NCI-H748 treated with DMSO at 0.1 percent for 48 hours (cell line): ENCODE data around the gene SEMA6A.
A peak's percentile ranks its signal among the peaks of the same experiment; 100 is the strongest.
"Not testable (repeated sequence)": the region's sequence is repeated elsewhere in the genome, so short reads cannot be mapped to it uniquely, and the experiment has no call there.

Source experiments
- DNase-seq: peaks from one replicate; lab custom pipeline; 2025; lab: John Stamatoyannopoulos, UW

The SEMA6A gene

GRCh38 chr5:116553366-116553765 lies 21.3 kb downstream of the SEMA6A start:
- DNase-seq: no peak

GRCh38 chr5:116550082-116550481 lies 24.5 kb downstream of the SEMA6A start:
- DNase-seq: no peak

GRCh38 chr5:116546743-116547124 lies 27.9 kb downstream of the SEMA6A start:
- no peak for DNase-seq

- DNase-seq: no peak
These were observed 28.4 kb downstream of the SEMA6A start for GRCh38 chr5:116546033-116546742.

GRCh38 chr5:116545465-116545864 lies 29.2 kb downstream of the SEMA6A start:
- not testable (repeated sequence) for DNase-seq

- no peak for DNase-seq
These were observed 29.9 kb downstream of the SEMA6A start for GRCh38 chr5:116544531-116545241.

DNA sequence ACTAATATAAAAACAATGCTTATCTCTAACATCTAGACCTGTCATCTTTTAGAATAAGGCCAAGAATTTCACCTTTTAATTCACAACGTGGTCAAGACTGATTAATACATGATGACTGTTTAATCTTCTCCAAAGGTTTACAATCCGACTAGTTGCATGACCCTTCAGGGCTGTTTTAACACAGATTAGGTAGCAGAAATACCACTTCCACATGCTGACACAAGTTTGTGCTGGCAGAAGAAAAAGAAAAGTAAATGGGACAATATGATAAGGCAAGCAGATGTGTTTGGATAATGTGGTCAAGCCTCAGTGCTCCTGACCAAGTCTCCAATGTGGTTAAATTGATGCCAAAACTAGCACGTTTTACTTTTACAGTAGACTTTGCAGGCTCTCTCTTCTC lies 31.1 kb downstream of the SEMA6A start:
- DNase-seq: no peak

DNA sequence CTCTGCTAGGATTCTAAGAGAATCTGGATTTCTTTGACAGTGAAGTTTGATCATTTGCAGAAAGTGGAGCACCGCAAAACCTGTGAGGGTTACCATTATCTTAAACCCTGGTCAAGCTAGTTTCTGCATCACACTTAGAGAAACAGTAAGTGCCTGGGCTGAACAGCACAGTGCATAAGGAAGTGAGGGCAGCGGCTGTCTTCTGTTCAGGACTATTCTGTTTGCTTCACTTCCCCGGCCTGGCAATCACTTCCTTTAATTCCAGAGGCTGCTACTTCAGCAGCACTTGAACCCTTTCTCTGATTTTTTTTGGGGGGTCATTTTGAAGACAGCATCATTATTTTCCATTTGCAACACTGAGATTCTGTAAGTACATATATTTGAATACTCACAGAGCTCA lies 32.0 kb downstream of the SEMA6A start:
- no peak for DNase-seq

GRCh38 chr5:116539222-116539621 lies 35.4 kb downstream of the SEMA6A start:
- DNase-seq: no peak

- DNase-seq: no peak
These were observed 38.1 kb downstream of the SEMA6A start for GRCh38 chr5:116536316-116537083.

DNA sequence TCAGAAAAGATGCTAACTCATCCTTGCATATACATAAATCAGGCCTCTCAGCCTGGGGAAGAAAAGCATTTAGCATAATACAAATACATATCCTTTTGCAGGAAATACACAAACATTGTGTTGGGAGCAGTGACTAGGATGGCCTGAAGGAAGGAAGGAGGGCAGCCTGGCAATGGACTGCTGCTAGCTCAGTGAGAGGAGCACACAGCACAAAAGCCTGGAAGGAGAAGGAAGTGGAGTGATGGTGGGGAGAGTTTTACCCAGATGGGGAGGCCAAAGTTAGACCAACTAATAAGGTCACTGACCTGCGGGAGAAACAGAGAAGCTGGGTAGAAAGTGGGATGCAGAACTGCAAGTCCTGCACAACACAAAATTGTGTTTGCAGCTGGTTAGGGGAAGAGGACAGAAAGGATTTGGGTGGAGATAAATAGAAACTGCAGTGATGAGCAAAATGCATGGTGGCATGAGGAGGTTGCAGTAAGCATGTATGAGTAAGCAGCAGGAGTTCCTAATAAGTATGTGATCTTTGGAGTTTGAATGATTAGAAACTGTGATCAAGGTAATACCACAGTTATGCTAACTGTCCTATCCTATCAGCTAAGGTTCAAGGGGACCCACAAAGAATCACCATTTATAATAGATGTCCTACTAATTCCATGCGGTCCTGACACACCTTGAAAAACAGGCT lies 39.5 kb downstream of the SEMA6A start:
- no peak for DNase-seq

DNA sequence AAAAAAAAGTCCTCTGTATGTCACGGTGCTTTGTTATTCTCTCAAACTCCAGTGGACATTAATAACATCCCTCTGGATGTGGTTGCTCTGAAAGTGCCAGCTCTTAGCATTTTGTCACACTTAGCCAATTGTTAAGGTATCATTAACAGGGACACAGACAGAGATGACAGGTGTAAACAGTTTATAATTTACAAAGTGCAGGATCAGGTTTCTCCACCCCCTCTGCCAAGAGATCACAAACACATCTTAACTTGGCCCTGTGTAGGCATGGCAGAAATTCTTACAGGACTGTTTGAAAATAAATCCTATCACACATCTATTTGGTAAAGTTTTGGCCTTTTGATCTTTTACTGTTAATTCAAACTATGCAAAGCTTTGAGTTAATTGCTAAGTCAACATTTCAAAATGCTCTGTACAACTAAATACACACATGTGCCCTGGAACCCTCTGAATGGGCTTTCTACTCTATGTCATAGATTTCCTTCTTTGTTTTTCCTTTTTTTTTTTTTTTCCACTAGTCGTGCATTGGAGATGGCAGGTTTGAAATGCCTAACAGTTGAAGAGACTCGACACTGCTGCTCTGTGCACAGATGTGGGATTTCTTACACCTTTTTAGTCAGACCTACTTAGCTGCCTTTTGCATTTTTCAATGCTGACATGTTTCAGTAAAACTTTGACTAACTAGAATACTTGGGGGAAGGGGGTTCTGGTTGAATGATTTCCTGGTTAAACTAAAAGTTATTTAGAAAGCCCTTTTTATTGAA lies 41.7 kb downstream of the SEMA6A start:
- peak; percentile 95 for DNase-seq

GRCh38 chr5:116531635-116532034 lies 43.0 kb downstream of the SEMA6A start:
- no peak for DNase-seq

DNA sequence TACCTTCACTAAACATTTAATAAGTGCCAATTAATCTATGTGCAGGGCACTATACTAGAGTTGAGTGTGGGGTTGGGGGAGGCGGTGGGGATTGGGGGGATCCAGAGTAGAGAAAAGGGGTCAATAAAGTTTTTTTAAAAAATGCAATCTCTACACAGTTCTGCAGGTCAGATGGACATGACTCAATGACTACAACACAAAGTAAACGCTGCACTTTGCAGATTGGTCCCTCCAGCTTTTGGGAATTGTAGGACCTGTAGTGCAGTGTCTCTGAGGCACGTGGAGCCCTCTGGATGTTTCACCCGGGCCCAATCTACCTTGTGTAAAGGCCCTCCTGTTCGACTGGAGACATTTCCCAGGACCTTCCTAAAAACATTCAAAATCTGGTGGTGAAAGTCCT lies 43.5 kb downstream of the SEMA6A start:
- no peak for DNase-seq

DNA sequence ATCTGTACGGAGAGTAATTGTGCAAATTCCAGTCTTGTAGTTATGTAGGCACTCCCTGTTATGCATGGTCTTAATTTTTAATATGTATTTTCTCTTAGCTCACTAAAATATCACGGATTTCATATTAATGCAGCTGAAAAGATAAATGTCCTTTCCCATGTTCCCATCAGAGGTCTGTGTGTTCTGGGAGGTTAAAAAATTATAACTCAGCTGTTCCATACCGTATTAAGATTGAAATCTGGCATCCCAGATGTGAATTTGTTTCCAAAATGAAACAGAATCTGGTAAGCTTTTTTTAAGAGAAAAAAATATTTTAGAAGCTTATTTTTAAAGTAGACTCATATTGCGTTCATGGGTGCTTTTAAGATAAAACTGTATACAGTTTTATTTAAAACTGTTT lies 44.3 kb downstream of the SEMA6A start:
- no peak for DNase-seq

- peak; percentile 34 for DNase-seq
These were observed 45.0 kb downstream of the SEMA6A start for GRCh38 chr5:116529615-116530014.

DNA sequence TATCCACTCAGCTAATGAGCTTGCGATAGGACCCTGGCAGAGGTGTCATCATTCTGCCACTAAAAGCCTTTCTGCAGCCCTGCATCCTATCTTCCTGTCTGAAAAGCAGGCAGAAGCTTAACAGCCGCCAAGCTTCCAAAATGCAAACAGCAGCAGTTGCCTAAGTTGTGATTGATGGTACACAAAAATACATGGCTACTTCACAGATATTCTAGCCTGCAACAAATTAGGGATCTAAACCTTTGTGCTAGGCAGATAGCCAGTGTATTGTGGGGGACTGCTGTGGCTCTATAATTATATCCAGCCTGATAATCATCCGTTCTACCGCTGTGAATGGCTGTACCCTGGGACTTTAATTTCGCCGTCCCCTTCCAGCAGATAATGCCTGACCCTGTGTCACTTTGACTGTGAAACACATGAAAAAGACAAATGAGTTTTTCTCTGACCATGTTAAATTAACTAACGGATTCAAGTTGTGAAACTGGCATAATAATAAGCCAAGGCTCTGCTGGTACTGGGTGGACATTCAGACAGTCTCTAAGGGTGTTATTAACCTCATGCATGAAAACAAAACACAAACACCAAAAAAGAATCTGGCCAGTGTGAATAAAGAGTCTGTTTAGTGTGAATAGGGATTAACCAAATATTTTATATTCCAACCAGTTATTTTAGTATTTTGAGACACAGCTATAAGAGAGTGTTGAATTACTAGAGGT lies 45.9 kb downstream of the SEMA6A start:
- DNase-seq: peak; percentile 90

DNA sequence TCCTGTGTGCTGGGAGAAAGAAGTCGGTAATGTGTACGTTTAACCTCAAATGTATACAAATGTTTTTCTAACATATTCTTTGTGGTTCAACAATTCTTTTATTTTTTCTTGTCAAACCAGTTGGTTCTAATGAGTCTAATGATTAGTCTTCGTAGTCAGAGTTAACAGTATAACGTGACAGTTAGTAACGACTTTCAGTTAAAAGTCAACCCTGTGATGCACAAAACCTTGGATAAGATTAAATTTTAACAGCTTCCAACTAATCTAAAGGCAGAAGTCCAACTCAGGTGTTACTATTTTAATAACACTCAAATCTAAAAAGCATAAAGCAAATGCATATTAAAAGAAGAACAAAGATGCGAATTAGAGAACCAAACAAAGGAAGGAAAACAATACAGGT lies 47.0 kb downstream of the SEMA6A start:
- peak; percentile 24 for DNase-seq

DNA sequence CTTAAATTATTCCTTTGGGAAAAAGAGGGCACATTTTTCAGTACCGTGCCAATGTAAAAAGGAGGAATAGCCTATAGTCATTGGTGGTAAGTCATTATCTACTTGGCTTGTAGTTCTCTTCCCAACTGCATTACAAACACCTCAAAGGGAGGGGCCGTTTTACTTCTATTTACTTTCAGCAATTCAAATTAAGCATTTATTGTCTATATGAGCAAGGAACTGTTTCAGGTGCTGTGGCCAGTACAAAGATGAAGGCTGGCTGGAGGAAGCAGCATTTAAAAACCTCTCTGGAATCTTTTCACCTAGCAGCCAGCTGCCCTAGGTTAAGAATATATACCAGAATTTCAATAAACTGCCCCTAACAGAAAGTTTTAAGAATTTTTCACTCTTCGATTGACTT lies 48.9 kb downstream of the SEMA6A start:
- peak; percentile 38 for DNase-seq

DNA sequence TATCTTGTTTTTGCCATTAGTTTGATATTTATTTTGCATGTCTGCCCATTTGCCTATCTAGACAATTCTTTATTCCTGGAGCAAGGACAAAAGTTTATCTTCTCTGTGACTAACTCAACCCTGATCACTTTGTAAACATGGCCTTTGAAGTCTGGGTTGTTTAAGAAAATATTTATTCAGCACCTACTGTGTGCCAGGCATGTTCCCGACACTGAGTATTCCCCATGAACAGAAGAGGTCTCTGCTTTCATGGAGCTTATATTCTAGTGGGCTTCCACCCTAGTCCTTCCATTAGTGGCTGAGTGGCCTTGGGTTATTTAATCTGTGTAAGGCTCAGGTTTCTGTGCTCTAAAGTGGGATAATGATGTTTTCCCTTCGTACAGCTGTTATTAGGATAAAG lies 49.7 kb downstream of the SEMA6A start:
- peak; percentile 69 for DNase-seq
